Hematopoietic multipotent progenitor cell treated with erythropoietin and hydrocortisone succinate and interleukin-3 and kit ligand, for 6 days (in vitro differentiated cells): ENCODE measurements around the gene SUMO3.

ENCODE experiments used
- DNase-seq: peaks from one replicate; pipeline ENCODE4 v3.0.0-alpha.2; 2015

The SUMO3 gene

DNA sequence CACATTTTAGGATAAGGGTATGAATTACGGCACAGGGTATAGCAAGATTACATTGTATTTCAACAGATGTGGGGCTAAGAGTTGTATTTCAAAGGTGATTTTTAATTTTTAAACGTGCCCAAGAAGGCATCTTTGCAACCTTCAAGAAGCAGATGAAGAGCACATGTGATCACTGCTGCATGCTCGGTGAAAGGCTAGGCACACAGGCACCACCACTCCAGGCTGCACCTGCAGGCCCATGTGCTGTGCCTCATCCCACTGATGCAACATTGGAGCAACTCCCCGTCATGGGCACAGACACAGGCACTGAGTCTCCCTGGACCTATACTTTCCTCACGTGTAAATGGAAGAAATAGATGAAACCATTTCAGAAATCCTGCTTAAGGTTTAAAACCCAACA lies 39.8 kb downstream of the SUMO3 start:
- no peak for DNase-seq

- no peak for DNase-seq
Observed at GRCh38 chr21:44774972-44775371, 42.9 kb downstream of the SUMO3 start.

- DNase-seq = no peak
Observed at GRCh38 chr21:44773291-44773932, 44.5 kb downstream of the SUMO3 start.

DNA sequence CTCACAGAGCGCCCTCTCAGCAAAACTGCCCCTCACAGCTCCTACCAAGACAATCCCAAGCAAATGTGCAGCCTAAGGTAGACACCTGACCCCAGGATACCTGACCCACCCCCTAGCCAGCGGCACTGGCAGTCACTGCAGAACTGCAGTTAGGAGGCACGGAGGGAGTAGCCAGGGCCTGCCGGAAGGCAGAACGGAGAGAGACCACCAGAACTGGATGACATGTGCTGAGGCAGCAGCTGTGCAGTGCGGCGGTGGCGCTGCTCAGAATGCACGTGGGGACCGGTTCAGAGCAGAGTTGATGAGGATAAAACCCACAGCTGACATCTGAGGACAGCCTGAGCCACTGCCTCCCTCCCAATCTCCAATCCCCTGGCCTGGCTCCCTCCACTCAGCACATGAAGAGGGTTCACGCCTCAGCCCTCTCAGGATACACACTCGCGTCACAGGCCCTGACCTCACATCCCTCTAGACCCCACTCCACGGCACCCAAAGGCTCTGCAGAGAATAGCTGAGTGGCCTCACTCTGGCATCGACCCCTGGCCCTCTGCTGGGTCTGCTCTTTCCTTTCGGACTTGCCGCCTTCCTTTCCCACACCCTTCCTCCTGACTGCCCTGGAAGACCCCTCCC lies 45.9 kb downstream of the SUMO3 start:
- no peak for DNase-seq

- no peak for DNase-seq
Observed at GRCh38 chr21:44767834-44768831, 49.7 kb downstream of the SUMO3 start.

GRCh38 chr21:44766818-44767354 lies 51.0 kb downstream of the SUMO3 start:
- no peak for DNase-seq

- no peak for DNase-seq
Observed at GRCh38 chr21:44766014-44766817, 51.6 kb downstream of the SUMO3 start.

DNA sequence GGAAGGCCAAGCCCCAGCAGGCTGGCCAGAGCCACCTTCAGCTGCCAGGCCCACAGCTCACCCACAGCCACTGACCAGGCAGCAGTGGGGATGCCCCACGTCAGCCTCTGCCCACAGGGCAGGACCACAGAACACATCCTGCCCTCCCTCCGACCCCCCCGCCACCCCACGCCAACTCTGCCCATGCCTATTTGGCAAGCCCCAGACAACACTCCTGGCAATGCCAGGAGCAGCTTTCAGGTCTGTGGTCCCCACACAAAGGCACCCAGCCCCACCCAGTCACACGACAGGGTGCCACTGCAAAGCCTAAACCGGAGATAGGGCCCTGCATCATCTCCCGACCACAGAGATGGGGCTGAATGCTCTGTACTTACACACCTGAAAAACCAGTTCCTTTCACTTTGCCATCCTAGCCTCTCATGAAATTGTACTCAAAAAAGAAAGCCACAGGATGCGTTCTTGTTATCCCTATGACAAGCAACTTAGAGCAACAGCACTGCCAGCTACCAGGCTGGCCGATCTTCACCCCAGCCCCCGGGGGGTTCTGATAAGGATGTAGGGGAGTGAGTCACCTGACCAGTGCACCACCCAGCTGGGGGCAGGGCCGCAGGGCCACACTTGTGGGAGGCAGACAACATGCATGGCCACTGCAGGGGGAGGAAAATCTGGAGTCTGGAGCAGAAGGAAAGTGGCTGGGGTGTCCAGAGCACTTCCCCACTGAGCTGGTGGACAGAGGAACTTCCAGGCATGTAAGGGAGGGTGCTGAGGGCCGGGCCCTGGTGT lies 52.4 kb downstream of the SUMO3 start:
- peak; percentile 78 for DNase-seq

DNA sequence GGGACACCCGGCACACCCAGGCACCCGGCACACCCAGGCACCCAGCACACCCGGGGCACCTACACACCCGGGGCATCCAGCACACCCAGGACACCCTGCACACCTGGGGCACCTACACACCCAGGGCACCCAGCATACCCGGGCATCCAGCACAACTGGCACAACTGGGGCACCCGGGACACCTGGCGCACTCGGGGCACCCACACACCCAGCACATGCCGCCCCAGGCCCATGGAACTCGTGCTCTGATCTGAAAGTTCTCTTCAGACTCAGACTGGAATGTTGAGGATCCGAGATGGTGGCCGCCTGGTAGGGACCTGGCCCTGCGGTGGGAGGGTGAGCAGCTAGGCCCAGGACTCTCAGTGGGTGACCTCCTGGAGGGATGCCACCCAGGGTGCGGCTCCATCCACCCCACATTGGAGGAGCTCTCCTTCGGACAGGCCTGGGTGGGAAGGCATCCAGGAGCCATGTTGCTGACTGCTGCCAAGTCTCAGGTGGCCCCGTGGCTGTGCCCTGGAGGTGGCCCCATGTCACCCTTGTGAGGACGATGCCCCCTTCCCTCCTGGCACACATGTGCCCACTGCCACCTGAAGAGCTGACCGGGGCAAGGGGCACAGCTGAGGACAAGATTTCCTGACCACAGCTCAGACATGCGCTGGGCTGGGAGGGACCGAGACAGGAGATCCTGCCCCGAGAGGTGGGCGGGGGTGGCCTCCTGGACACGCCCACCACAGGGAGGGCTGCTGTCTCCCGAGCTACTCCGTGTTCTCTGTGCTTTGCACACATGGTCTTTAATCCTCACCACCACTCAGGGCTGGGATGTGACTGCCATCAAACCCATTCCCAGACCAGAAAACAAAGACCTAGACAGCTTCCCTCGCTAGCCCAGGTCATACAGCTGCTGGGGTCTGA lies 53.3 kb downstream of the SUMO3 start:
- DNase-seq = peak; percentile 37

DNA sequence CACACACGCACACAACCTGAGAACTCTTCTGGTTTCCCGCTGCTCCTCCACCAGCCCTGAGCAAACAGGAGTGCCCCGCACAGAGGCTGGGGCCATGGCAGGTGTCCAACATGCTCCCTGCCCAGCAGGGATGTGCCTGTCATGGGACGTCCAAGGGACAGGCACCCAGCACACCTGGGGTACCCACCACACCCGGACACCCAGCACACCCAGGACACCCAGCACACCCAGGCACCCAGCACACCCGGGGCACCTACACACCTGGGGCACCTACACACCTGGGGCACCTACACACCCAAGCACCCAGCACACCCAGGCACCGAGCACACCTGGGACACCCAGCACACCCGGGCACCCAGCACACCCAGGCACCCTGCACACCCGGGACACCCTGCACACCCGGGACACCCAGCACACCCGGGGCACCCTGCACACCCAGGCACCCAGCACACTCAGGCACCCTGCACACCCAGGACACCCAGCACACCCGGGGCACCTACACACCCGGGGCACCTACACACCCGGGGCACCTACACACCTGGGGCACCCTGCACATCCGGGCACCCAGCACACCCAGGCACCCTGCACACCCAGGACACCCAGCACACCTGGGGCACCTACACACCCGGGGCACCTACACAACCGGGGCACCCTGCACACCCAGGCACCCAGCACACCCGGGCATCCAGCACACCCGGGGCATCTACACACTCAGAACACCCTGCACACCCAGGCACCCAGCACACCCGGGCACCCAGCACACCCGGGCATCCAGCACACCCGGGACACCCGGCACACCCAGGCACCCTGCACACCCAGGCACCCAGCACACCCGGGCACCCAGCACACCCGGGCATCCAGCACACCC lies 54.2 kb downstream of the SUMO3 start:
- DNase-seq = no peak

DNA sequence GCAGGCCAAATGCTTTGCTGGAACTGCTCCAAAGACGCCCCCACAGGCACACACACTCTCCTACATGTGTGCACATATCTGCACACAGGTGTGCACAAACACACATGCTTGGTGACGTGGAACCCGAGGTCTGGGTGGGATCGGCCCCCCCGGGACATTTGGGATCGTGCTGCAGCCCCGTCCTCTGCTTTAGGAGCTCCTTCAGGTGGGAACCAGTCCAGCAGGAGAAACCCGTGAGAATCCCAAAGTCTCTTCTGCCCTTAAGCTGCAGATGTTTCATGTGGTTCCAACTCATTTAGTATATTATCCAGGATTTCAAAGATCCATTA lies 54.8 kb downstream of the SUMO3 start:
- no peak for DNase-seq

DNA sequence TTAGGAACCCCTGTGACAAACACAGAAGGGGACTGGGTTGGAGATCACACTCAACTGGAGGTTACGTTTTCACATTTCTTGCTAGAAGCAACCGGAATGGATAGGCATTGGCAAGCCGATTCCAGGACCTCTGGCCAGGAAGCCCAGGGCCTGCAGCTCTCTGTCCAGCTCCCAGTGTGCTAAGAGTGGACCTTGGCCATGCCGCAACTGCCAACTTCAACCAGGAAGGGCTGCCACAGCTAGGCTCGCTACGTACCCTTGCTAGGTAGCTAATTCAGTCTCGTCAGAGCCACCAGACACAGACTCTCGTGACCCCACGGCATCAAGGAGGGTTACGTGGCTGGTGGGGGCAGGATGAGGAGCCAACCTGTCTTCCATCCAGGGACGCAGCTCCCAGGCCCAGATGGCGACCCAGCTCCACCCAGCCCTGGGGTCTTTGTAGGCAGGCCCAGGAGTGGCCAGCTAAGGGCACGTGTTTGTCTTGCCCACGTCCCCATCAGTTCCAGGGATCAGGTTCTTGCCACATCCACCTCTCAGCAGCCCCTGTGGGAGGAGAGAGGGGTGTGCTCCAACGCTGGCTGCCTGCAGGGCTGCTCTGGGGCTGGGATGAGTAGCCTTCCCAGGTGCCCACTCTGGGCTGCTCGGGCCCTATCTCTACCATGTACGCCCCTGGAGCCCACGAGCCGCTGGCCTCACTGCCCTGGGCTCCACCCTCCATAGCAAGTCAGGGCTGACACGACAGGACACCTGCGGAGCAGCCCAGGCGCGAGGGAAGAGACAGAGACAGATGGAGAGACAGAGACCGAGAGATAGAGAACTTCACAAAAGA lies 55.4 kb downstream of the SUMO3 start:
- DNase-seq = no peak

DNA sequence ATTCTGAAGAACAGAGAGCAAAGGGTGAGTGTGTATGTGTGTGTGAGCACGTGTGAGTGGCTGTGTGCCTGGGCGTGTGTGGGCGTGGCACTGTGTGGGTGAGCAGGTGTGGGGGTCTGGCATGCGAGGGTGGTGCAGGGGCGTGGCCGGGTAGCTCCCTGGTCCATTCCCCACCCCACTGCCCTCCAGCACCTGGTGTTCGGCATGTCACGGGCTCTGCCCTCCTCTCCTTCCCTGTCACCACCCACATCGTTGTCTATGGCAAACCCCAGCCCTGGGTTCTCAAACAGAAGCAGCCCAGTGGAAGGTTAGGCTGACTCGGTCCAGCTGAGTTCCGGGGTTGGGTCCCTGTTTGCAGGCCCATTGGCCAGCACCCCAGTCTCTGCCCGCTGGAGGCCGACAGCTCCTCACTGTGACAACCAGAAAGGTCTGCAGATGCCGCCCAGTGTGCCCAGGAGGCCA lies 56.1 kb downstream of the SUMO3 start:
- DNase-seq = no peak

DNA sequence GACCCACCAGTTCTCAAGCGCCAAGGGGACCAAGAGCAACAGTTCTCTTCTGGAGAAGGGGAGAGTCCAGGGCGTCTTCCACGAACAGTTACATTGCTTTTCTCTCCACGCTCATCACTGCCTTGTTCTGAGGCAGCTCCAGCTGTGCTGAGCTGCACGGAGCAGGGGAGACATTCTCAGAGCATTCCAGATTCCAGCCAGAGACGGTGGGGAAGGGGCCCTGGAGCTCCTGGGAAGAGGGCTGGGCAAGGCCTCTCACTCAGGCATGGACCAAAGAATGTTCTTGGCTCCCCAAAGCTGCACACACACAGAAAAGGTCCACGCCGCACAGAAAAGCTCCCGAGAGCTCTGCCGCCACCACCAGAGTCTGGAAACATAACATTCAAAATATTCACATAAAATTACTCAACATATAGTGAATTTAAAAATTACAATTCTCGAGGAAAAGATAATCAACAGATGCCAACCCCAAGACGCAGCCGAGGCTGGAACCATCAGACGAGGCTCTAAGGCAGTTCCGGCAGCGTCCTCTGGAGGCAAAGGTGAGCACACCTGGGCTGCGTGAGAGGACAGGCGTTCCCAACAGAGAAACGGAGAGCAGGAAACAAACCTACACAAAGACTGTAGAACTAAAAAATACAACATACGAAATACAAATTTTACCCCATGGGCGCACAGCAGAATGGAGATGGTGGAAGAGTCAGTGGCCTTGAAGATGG lies 56.7 kb downstream of the SUMO3 start:
- peak; percentile 20 for DNase-seq

GRCh38 chr21:44760376-44760775 lies 57.5 kb downstream of the SUMO3 start:
- DNase-seq = no peak

DNA sequence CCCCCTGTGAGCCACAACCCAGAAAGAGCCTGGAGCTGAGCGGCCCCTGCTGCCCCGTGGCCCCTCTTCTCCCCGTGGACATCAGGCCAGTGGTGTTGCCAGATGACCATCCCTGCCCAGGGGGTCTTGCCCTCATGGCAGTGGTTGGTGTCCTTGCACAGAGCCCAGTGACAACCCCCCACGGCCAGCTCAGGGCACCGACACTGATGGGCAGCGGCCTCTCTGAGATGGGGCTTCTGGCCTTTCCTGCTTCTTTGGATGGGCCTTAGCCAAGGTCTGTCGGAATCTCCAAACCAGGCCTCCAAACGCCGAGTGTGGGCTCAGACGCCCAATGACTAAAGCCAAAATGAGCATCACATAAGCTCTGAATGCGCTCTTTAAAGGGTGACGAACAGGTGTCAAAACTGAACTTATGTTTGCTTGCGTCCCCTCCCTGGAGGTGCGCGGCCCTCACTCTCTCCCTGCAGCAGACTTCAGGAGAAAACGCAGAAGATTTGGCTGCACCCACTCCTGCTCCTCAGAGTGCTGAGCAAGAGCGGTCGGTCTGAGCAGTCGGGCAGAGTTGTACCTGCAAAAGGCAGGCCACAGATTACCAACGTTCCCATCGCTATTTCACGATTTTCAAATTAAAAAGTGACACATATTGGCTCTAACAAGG lies 58.1 kb downstream of the SUMO3 start:
- no peak for DNase-seq
